OCI-LY3 (cell line): ENCODE measurements around the gene ZER1.

Experiments used
- H2AFZ ChIP-seq: fragments of 200-600, 300-600 bp; shearing (Covaris generic); 2 replicates; pipeline ENCODE4 v1.6.0; 2014; ENCODE audit warnings: antibody characterized with exemption, low read depth, low read length
- H3K27ac ChIP-seq: fragments of 200-600, 300-600 bp; sonication (generic); 2 replicates; pipeline ENCODE4 v1.5.1; 2014; ENCODE audit warnings: mild to moderate bottlenecking, low read length, moderate library complexity, mixed read lengths
- H3K27me3 ChIP-seq: fragments of 200-600, 300-600 bp; sonication (generic); 2 replicates; pipeline ENCODE4 v1.6.1; 2014; ENCODE audit warnings: low read depth, low read length, mixed read lengths
- H3K36me3 ChIP-seq: fragments of 200-600, 300-600 bp; sonication (generic); replicated peaks from 2 replicates; pipeline ENCODE3; 2014; ENCODE audit warnings: low read depth, low read length, mixed read lengths
- H3K4me1 ChIP-seq: fragments of 300-600, 200-600 bp; sonication (generic); 2 replicates; pipeline ENCODE4 v1.6.1; 2014; ENCODE audit warnings: low read length, mixed read lengths
- H3K4me2 ChIP-seq: fragments of 200-600, 300-600 bp; sonication (generic); 2 replicates; pipeline ENCODE4 v1.6.1; 2014; ENCODE audit warnings: low read length, mixed read lengths
- H3K4me3 ChIP-seq: fragments of 300-600, 200-600 bp; sonication (generic); 2 replicates; pipeline ENCODE4 v1.5.1; 2014; ENCODE audit warnings: antibody characterized with exemption, mild to moderate bottlenecking, low read length, moderate library complexity
- H3K79me2 ChIP-seq: fragments of 300-600, 200-600 bp; shearing (Covaris generic); 2 replicates; pipeline ENCODE4 v1.6.1; 2014; ENCODE audit warnings: mild to moderate bottlenecking, low read length, mixed read lengths
- H3K9ac ChIP-seq: fragments of 300-600, 200-600 bp; shearing (Covaris generic); 2 replicates; pipeline ENCODE4 v1.6.0; 2014; ENCODE audit warnings: mild to moderate bottlenecking, low read length, moderate library complexity
- H3K9me3 ChIP-seq: fragments of 200-600, 300-600 bp; shearing (Covaris generic); 2 replicates; pipeline ENCODE4 v1.6.1; 2014; ENCODE audit warnings: low read length, mixed read lengths; ENCODE audit not compliant: insufficient read depth
- H4K20me1 ChIP-seq: fragments of 200-600, 300-600 bp; sonication (generic); 2 replicates; pipeline ENCODE4 v1.6.1; 2016; ENCODE audit warnings: low read length, mixed read lengths; ENCODE audit not compliant: insufficient read depth
- CTCF ChIP-seq: fragments of 200-600, 300-600 bp; sonication (generic); IDR thresholded peaks from 2 replicates; pipeline ENCODE4 v1.5.1; 2014; ENCODE audit warnings: antibody characterized with exemption, low read length, low read depth
- EZH2phosphoT487 ChIP-seq: fragments of 200-600 bp; shearing (Covaris generic); IDR thresholded peaks from 2 replicates; pipeline ENCODE4 v1.6.1; 2018; ENCODE audit warnings: antibody characterized with exemption, mixed run types, low read depth

ZER1 gene

DNA sequence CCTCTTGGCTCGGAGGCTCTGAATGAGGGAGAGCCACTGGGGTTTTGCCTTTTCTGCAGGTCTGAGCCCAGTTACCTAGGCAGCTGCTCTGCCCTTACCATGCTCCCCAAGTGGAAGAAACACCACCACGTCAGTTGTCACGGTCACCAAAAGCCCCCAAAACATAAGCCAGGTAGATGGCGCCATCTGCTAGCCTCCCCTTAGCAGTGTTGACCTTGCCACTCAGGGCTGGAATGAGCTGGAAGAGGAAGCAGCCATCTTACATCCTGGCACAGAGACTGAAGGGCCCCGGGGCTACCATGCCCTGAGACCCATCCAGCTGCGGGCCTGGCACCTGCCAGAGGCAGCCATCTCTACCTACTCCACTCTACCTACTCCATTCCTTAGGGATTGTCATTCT lies 7.4 kb downstream of the ZER1 start:
- TF ChIP-seq EZH2phosphoT487 (no peak), CTCF (no peak)
- Histone ChIP-seq H4K20me1 (no peaks in the 10 kb centered on the region), H3K36me3 (no peaks in the 10 kb centered on the region), H2AFZ (no peak overlapping the region), H3K9me3 (no peaks in the 10 kb centered on the region), H3K27me3 (no peaks in the 10 kb centered on the region), H3K27ac (no peak overlapping the region), H3K4me2 (no peak overlapping the region), H3K79me2 (no peaks in the 10 kb centered on the region), H3K9ac (no peak overlapping the region), H3K4me3 (no peak overlapping the region), H3K4me1 (peaks cover 17% of the 10 kb centered on the region)

DNA sequence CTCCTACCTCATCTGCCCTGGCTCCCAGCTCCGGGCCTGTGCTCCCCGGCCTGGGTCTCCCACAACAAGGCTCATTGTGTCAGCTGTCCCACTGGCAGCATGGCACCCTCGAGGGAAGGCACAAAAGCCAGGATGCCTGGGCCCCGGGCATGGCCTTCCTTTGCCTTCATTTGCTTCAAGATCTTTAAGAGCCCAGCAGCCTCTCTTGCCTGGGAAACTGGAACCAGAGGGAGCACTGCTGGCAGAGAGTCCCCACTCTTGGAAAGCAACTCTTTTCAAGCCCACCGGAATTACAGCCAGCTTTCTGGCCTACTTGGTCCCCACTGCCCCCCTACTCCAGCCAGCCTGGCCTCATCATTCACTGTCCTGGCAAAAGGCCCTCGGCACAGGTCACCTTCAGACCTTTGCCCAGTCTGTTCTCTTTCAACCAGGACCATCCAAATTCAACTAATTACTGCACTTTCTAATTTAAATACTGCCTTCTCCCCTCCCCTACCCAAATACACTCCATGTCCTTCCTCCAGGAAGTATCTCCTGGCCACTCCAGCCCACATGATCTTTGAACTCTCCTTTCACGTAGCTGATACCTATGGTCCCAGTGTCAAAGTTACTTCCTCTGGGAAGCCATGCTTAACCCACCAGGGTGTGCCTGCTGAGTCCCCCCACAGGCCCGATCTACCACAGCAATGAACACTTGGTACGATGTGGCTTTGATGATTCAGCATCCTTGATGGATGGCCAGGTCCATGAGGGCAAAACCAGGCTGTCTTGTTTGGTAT lies 8.9 kb downstream of the ZER1 start:
- Histone ChIP-seq H3K36me3 (no peaks in the 10 kb centered on the region), H3K4me1 (peaks cover 17% of the 10 kb centered on the region), H2AFZ (no peak overlapping the region), H4K20me1 (no peaks in the 10 kb centered on the region), H3K27ac (no peak overlapping the region), H3K27me3 (no peaks in the 10 kb centered on the region), H3K4me2 (no peak overlapping the region), H3K9me3 (no peaks in the 10 kb centered on the region), H3K79me2 (no peaks in the 10 kb centered on the region), H3K4me3 (no peak overlapping the region), H3K9ac (no peak overlapping the region)
- TF ChIP-seq EZH2phosphoT487, result no peak

DNA sequence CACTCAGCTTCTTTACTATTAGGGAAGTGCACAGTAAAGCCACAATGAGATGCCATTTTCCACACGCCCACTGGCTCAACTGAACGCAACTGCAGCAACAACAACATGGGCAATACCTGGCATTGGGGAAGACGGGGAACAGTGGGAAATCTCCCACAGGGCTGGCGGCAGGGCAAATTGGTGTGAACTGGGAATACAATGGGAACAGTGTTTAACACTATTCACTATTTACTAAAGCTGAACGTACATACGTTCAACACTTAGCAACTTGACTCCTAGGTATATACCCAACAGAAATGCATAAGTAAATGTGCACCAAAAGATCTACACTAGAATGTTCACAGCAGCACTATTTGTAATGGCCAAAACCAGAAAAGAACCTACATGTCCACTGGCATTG lies 14.1 kb downstream of the ZER1 start:
- no peaks in the 10 kb centered on the region for H3K27me3 ChIP-seq
- H3K4me3 ChIP-seq, result no peak overlapping the region
- no peaks in the 10 kb centered on the region for H3K36me3 ChIP-seq
- H3K27ac ChIP-seq, result no peak overlapping the region
- H3K79me2 ChIP-seq, result no peaks in the 10 kb centered on the region
- H3K4me2 ChIP-seq, result no peak overlapping the region
- H2AFZ ChIP-seq, result no peak overlapping the region
- no peak overlapping the region for H3K9ac ChIP-seq
- no peaks in the 10 kb centered on the region for H4K20me1 ChIP-seq
- no peaks in the 10 kb centered on the region for H3K4me1 ChIP-seq
- no peaks in the 10 kb centered on the region for H3K9me3 ChIP-seq
- TF ChIP-seq EZH2phosphoT487 (no peak), CTCF (no peak)

GRCh38 chr9:128753627-128754026 lies 18.1 kb downstream of the ZER1 start:
- Histone ChIP-seq H3K27me3 (no peaks in the 10 kb centered on the region), H3K4me2 (no peak overlapping the region), H2AFZ (no peak overlapping the region), H3K9ac (no peak overlapping the region), H3K79me2 (no peaks in the 10 kb centered on the region), H3K36me3 (no peaks in the 10 kb centered on the region), H4K20me1 (no peaks in the 10 kb centered on the region), H3K4me1 (no peaks in the 10 kb centered on the region), H3K4me3 (no peak overlapping the region), H3K27ac (no peak overlapping the region), H3K9me3 (no peaks in the 10 kb centered on the region)
- TF ChIP-seq CTCF, result no peak
- TF ChIP-seq EZH2phosphoT487, result no peak
